Vagina (tissue), 2 donors: ENCODE measurements around the gene MAD1L1. TPM values are rescaled to one million over a fixed set of nuclear protein-coding genes. Genes with fewer than 3 reads are reported as not detected.

Source experiments
- DNase-seq, 2 donors: peaks; one replicate each; pipeline ENCODE4 v3.0.0-alpha.2; 2017; ENCODE audit errors: extremely low spot score in 2 of 2
- H3K27ac ChIP-seq: fragments of 200-600 bp; sonication (generic); one replicate; pipeline ENCODE4 v1.5.1; 2019
- H3K27me3 ChIP-seq: fragments of 200-600 bp; sonication (generic); one replicate; pipeline ENCODE4 v1.5.1; 2019
- H3K36me3 ChIP-seq, 2 donors: fragments of 200-600 bp; sonication (generic); one replicate each; pipeline ENCODE4 v1.5.1; 2017 to 2019
- H3K4me1 ChIP-seq: fragments of 200-600 bp; sonication (generic); one replicate; pipeline ENCODE4 v1.5.1; 2019
- H3K4me3 ChIP-seq, 2 donors: fragments of 200-600 bp; sonication (generic); 1 replicate in 1 of 2; 2 replicates in 1 of 2; pipeline ENCODE4 v1.5.1; 2016 to 2019
- H3K9me3 ChIP-seq: fragments of 200-600 bp; sonication (generic); one replicate; pipeline ENCODE4 v1.5.1; 2019
- CTCF ChIP-seq, 3 experiments: fragments of 450-650 bp in 2 of 3; fragments of 200-600 bp in 1 of 3; sonication (generic) in 1 of 3; IDR thresholded peaks; one replicate each; pipeline ENCODE4 v1.5.1; 2017 to 2019; ENCODE audit warnings: antibody characterized with exemption in 3 of 3, mild to moderate bottlenecking in 2 of 3, moderate library complexity in 2 of 3
- POLR2A ChIP-seq, 2 donors: fragments of 450-650 bp; IDR thresholded peaks; one replicate each; pipeline ENCODE4 v1.6.1; 2017; ENCODE audit warnings: antibody characterized with exemption in 2 of 2, mild to moderate bottlenecking in 2 of 2, moderate library complexity in 2 of 2
- POLR2AphosphoS5 ChIP-seq, 2 donors: sonication (generic); formaldehyde crosslinking; IDR thresholded peaks; one replicate each; pipeline ENCODE4 v1.9.0; 2017; ENCODE audit warnings: antibody characterized with exemption in 2 of 2, mild to moderate bottlenecking in 2 of 2, low read depth in 1 of 2; ENCODE audit not compliant: insufficient read depth in 1 of 2
- intact Hi-C: fragments of 100-400 bp; cut with DNase I; formaldehyde crosslinking; loops from one replicate; pipeline ENCODE4 v1.15.1; 2023
- total RNA-seq: library from RNA; depleted of rRNA; stranded (reverse); fragments of >200 nt; gene quantifications from one replicate; pipeline ENCODE4 v1.2.3, GENCODE V29; 2016

MAD1L1 gene
- total RNA-seq, 1 donor from 2014 or later = 62.4 TPM

- no peaks in the 10 kb centered on the region for H3K9me3 ChIP-seq
- DNase-seq = no peak
- H3K27me3 ChIP-seq = no peaks in the 10 kb centered on the region
- no peaks in the 10 kb centered on the region for H3K4me1 ChIP-seq
- H3K4me3 ChIP-seq = no peak overlapping the region
- H3K36me3 ChIP-seq = no peaks in the 10 kb centered on the region
- intact Hi-C loops = no loop called here
- no peak for TF ChIP-seq POLR2AphosphoS5 (IDR thresholded peaks at IDR 0.05; ENCODE audit: insufficient read depth in 1 of 2, low read depth in 1 of 2)
- no peak for TF ChIP-seq POLR2A (IDR thresholded peaks at IDR 0.05)
- TF ChIP-seq CTCF (IDR thresholded peaks at IDR 0.05) = no peak
- H3K27ac ChIP-seq = no peak overlapping the region
These were observed 264.2 kb downstream of the MAD1L1 start for GRCh38 chr7:1968397-1969111.

- Histone ChIP-seq H3K27me3 (no peaks in the 10 kb centered on the region), H3K4me3 (no peak overlapping the region), H3K27ac (no peak overlapping the region), H3K36me3 (no peaks in the 10 kb centered on the region), H3K4me1 (no peaks in the 10 kb centered on the region), H3K9me3 (no peaks in the 10 kb centered on the region)
- DNase-seq = no peak
- TF ChIP-seq POLR2A (IDR thresholded peaks at IDR 0.05) (no peak), CTCF (IDR thresholded peaks at IDR 0.05) (no peak), POLR2AphosphoS5 (IDR thresholded peaks at IDR 0.05; ENCODE audit: insufficient read depth in 1 of 2, low read depth in 1 of 2) (no peak)
- intact Hi-C loops = no loop called here
These were observed 265.0 kb downstream of the MAD1L1 start for GRCh38 chr7:1967512-1968396.

- TF ChIP-seq POLR2A (IDR thresholded peaks at IDR 0.05) = no peak
- no peak overlapping the region for H3K27ac ChIP-seq
- H3K36me3 ChIP-seq = no peaks in the 10 kb centered on the region
- H3K9me3 ChIP-seq = no peaks in the 10 kb centered on the region
- H3K27me3 ChIP-seq = no peaks in the 10 kb centered on the region
- no peaks in the 10 kb centered on the region for H3K4me1 ChIP-seq
- H3K4me3 ChIP-seq = no peak overlapping the region
- DNase-seq = no peak
- intact Hi-C loops = no loop called here
These were observed 266.0 kb downstream of the MAD1L1 start for GRCh38 chr7:1966631-1967200.

GRCh38 chr7:1965579-1966294 is 267.0 kb downstream of the MAD1L1 start:
- no peaks in the 10 kb centered on the region for H3K9me3 ChIP-seq
- H3K36me3 ChIP-seq = no peaks in the 10 kb centered on the region
- no peak overlapping the region for H3K4me3 ChIP-seq
- no peak overlapping the region for H3K27ac ChIP-seq
- no peaks in the 10 kb centered on the region for H3K27me3 ChIP-seq
- intact Hi-C loops = no loop called here
- H3K4me1 ChIP-seq = no peaks in the 10 kb centered on the region
- TF ChIP-seq POLR2AphosphoS5 (IDR thresholded peaks at IDR 0.05; ENCODE audit: insufficient read depth in 1 of 2, low read depth in 1 of 2) = no peak
- no peak for TF ChIP-seq CTCF (IDR thresholded peaks at IDR 0.05)
- TF ChIP-seq POLR2A (IDR thresholded peaks at IDR 0.05) = no peak
- no peak for DNase-seq

- H3K36me3 ChIP-seq = no peaks in the 10 kb centered on the region
- intact Hi-C loops = no loop called here
- H3K27ac ChIP-seq = no peak overlapping the region
- H3K4me1 ChIP-seq = no peaks in the 10 kb centered on the region
- no peaks in the 10 kb centered on the region for H3K27me3 ChIP-seq
- H3K4me3 ChIP-seq = no peak overlapping the region
- DNase-seq = no peak
- H3K9me3 ChIP-seq = no peaks in the 10 kb centered on the region
- TF ChIP-seq POLR2AphosphoS5 (IDR thresholded peaks at IDR 0.05; ENCODE audit: insufficient read depth in 1 of 2, low read depth in 1 of 2) (no peak), POLR2A (IDR thresholded peaks at IDR 0.05) (no peak), CTCF (IDR thresholded peaks at IDR 0.05) (no peak)
These were observed 267.7 kb downstream of the MAD1L1 start for GRCh38 chr7:1964913-1965578.
